ENCODE measurements around the gene SPRR4.
"Not testable (repeated sequence)": the region's sequence is repeated elsewhere in the genome, so short reads cannot be mapped to it uniquely, and the experiment has no call there.

SPRR4 gene

DNA sequence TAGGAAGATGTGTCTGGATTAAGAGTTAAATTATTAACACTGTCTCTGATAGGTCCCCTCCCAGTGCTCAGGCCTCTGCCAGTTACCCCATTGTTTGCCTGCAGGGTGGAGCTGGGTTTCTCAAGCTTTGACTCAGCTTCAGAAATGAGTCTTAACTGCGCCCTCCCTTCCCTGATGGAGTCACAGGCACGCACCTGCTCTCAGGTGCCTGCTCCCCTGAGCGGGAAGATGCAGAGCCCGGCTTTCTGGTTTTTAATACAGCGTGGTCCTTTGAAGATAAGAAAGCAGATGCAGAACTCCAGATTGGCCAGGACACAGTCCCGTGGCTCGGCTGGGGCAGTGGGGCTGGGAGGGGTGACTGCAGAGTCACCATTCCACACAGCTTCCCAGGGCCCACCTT, 3.2 kb upstream of the SPRR4 start:
- DNase-seq (ENCODE audit: low spot score), result no peak

- no peak for DNase-seq (ENCODE audit: low spot score)
Measured at GRCh38 chr1:152968248-152968647, 2.2 kb upstream of the SPRR4 start.

- DNase-seq (ENCODE audit: low spot score), result no peak
Measured at GRCh38 chr1:152969036-152969435, 1.4 kb upstream of the SPRR4 start.

- no peak for DNase-seq (ENCODE audit: low spot score)
Measured at GRCh38 chr1:152972196-152972886, 1.9 kb downstream of the SPRR4 start.

- DNase-seq (ENCODE audit: low spot score), result no peak
Measured at GRCh38 chr1:152976688-152977087, 6.2 kb downstream of the SPRR4 start.

GRCh38 chr1:152977614-152978013, 7.2 kb downstream of the SPRR4 start:
- DNase-seq (ENCODE audit: low spot score), result no peak

GRCh38 chr1:152980676-152981075, 10.2 kb downstream of the SPRR4 start:
- no peak for DNase-seq (ENCODE audit: low spot score)

DNA sequence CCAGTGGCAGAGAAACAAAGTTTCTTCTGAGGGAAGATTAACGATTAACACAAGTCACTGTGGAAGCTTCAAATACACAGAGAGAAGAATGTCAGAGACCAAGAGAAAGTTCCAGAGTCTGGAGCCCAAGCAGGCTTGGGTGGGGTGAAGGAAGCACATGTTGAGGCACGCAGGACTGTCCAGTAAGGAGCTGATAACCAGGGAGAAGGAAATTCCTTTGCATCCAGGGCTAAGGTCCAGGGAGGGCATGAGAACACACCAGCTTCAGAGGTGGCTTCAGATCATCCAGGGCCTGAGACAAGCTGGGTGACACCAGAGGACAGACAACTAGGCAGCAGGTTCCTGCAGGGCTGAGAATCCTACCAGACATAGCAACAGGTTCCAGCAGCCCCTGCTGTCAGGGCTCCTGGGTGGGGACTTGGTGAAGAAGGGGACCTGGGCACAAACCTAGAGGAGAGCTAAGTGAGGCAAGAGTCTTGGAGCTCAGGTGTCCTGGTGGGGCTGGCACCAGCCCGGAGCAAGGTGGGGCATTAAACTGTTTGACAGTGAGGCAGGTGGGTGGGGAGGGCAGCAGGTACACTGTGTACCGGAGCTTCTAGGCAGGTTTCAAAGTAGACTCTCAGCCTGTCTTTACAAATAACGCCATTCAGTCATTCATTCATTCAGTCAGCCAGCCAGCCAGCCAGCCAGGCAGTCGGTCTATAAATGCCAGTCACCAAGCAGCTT, 10.9 kb downstream of the SPRR4 start:
- DNase-seq (ENCODE audit: low spot score), result no peak

DNA sequence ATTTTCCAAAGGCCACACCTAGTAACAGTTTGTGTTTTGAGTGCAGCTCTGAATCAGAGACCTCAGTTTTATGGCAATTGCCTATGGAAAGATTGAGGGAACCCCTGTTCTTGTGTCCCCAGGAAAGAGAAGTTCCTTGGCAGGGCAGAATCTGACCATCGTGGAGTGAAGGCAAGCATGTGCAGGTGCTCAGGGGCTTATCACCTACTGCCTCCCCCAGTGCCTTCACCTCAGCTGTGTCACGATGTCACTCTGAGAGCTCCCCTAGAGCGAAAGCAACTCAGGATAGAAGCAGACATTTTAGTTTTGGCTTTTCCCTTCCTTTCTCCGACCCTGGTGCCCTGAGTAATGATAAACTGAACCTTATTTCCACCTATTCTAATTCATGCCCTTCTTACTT, 11.6 kb downstream of the SPRR4 start:
- DNase-seq (ENCODE audit: low spot score), result no peak

GRCh38 chr1:152983234-152983633, 12.8 kb downstream of the SPRR4 start:
- DNase-seq (ENCODE audit: low spot score), result no peak

DNA sequence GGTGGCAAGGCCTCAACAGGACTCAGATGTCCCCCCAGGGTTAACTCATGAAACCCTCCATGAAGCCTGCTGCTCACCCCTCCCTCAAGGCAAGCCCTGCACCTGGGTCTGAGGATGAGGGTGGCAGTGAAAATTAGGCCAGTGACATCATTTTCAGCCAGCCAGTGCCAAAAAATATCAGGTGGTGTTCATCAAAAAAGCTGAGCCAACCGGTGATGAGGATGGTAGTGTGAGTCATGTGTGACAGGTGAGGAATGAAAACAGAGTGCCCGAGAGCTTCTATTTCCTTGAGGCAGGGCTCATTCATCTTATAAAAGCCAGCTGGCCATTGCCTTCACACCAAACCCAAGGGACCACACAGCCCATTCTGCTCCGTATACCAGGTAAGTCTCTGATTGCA, 13.3 kb downstream of the SPRR4 start, which contains the start of gene SPRR1A:
TSS of gene SPRR1A (plus strand) at position 339 of the 400 bp plus-strand sequence. CDS start 1,150 bp downstream, outside the sequence.
- DNase-seq (ENCODE audit: low spot score), result no peak

DNA sequence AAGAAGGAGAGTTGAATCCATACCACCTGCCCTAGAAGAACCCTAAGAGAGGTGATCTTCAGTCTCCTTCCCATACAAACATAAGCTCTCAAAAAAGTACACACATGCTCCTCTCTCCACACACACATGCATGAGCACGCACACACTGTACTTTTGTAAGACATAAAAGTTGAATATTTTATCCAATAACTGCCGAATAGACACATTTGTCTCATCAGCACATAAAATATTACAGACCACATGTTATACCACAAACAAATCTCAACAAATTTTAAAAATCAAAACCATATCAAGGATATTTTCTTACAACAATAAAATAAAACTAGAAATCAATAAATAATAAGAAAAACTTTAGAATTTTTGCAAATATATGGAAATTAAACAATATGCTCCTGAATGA, 16.1 kb downstream of the SPRR4 start:
- DNase-seq (ENCODE audit: low spot score), result no peak

DNA sequence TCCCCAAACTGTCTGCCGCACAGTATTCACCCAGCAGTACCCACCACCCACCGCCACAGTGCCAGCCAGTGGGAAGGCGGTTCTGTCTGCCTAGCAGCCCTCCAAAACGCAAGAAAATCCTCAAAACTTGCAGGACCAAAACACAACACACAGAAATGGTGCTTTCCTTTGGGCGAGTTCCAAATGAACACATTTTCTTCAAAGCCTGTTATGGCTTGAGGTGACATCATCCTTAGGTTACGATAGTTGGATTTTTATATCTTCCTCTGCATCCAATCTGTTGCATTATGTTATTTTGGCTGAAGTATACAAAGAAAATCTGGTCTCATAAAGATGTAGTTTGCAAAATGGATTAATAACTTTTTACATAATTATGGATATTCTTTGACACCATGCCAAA, 22.7 kb downstream of the SPRR4 start:
- no peak for DNase-seq (ENCODE audit: low spot score)

GRCh38 chr1:152995842-152996241, 25.4 kb downstream of the SPRR4 start:
- DNase-seq (ENCODE audit: low spot score), result no peak

DNA sequence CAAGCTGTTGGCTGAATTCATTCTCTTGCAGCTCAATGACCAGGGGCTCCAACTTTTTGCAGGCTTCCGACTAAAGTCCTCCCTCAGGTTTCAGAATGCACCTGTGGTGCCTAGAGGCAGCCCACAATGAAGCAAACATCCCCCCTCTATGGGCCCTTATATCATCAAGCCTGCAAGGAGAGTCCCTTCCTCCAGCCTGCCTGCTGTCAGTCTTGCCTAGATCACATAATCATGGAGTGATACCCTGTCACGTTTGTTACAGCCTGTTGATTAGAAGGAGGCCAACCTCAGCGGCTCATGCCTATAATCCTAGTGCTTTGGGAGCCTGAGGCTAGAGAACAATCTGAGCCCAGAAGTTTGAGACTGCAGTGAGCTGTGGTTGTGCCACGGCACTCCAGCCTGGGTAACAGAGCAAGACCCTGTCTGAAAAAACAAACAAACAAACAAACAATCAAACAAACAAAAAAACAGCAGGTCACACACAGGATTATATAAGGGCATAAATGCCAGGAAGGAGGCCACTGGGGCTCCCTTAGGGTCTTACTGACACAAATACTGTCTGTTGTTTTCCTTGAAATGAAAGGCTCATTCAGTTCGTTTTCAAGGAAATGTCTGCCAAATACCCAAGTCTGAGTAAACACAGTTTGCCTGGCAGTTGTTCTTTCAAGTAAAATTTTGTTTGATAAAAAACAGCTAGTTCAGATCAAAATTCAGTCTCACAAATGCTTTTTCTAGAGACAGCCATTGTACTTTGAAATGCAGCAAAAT, 26.4 kb downstream of the SPRR4 start:
- peak; percentile 86 for DNase-seq (ENCODE audit: low spot score)

GRCh38 chr1:152997901-152998300, 27.5 kb downstream of the SPRR4 start:
- no peak for DNase-seq (ENCODE audit: low spot score)

DNA sequence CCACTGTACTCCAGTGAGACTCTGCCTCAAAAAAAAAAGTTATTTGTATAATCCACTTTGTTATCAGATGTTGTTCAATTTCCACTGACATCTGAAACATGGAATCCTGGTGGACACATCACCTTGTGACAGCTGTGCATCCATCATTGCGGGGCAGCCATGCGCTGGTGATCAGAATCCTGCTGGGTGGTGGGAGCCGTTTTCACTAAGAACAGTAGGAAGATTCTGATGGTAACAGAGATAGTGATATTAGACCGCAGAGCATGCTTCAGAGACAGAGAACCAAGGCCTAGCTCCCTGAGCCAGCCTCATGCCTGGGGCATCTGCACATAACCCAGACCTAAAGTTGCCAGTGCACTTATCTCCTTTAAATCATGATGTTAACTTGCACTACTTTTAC, 28.0 kb downstream of the SPRR4 start:
- DNase-seq (ENCODE audit: low spot score), result no peak

GRCh38 chr1:152999818-153000217, 29.4 kb downstream of the SPRR4 start:
- no peak for DNase-seq (ENCODE audit: low spot score)

- no peak for DNase-seq (ENCODE audit: low spot score)
Measured at GRCh38 chr1:153000294-153000693, 29.8 kb downstream of the SPRR4 start.

DNA sequence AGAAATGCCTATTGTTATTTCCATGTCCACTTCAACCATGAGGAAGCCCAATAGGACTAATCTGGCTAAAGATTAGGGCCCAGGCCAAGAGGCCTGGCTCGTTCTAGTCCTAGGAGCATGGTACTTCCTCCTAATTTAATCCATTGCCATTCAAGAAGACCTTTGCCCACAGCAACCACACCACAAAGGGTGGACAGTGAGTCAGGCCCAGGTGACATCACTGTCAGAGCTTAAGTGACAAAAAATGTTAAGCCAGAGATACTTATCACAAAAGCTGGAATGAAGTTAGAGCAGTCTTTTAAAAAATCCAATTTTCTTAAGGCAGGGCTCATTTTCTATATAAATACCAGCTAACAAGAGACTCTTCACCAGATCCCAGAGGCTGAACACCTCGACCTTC, 30.9 kb downstream of the SPRR4 start, which contains the start of gene SPRR3:
TSS of gene SPRR3 (plus strand) at position 368 of the 400 bp plus-strand sequence. CDS start 1,272 bp downstream, outside the sequence.
- DNase-seq (ENCODE audit: low spot score), result no peak

GRCh38 chr1:153011235-153011758, 40.8 kb downstream of the SPRR4 start:
- DNase-seq (ENCODE audit: low spot score), result not testable (repeated sequence)

DNA sequence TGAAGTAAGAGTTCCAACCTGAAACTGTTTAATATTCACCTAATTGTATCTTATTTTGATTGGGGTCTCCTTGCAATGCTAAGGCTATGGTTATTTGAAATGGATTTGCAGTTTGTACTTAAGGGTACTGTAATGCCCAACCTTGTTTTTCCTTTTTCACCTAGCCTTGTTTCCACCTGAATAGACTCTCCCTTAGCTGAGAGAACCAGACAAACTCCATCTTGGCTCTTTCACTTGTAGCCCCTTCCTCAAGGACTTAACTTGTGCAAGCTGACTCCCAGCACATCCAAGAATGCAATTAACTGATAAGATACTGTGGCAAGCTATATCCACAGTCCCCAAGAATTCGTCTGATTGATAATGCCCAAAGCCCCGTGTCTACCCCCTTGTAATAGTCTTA, 51.4 kb downstream of the SPRR4 start:
- not testable (repeated sequence) for DNase-seq (ENCODE audit: low spot score)

All from pons (tissue), 1 donor.